ENCODE measurements around the gene GPR39. TPM values are rescaled to one million over a fixed set of nuclear protein-coding genes. Genes with fewer than 3 reads are reported as not detected.

GPR39 gene
- total RNA-seq, 2 donors from 2014 or later = 3.6 to 5.3 TPM

- 11% methylated on average over 8 of the region's 8 CpGs for WGBS
- no peak for DNase-seq (ENCODE audit: low spot score)
- no peaks in the 10 kb centered on the region for H3K36me3 ChIP-seq
- H3K27me3 ChIP-seq (replicated peaks; ENCODE audit: insufficient read depth) = no peaks in the 10 kb centered on the region
- H3K9me3 ChIP-seq = no peaks in the 10 kb centered on the region
- no peak overlapping the region for H3K4me3 ChIP-seq
- TF ChIP-seq POLR2AphosphoS5 (IDR thresholded peaks at IDR 0.05) (no peak), CTCF (IDR thresholded peaks at IDR 0.05) (no peak), POLR2A (IDR thresholded peaks at IDR 0.05) (no peak)
- intact Hi-C loops (cut with DNase I) = no loop called here
- no peaks in the 10 kb centered on the region for H3K4me1 ChIP-seq (replicated peaks)
- H3K27ac ChIP-seq = no peak overlapping the region
Measured at GRCh38 chr2:132383956-132384355, 32.6 kb upstream of the GPR39 start.

- 61% methylated on average over 4 of the region's 4 CpGs for WGBS
- Histone ChIP-seq H3K27ac (no peak overlapping the region), H3K9me3 (no peaks in the 10 kb centered on the region), H3K4me3 (no peak overlapping the region), H3K4me1 (replicated peaks) (no peaks in the 10 kb centered on the region), H3K36me3 (no peaks in the 10 kb centered on the region), H3K27me3 (replicated peaks; ENCODE audit: insufficient read depth) (no peaks in the 10 kb centered on the region)
- no peak for DNase-seq (ENCODE audit: low spot score)
- TF ChIP-seq POLR2AphosphoS5 (IDR thresholded peaks at IDR 0.05) = no peak
- TF ChIP-seq POLR2A (IDR thresholded peaks at IDR 0.05) = no peak
- no peak for TF ChIP-seq CTCF (IDR thresholded peaks at IDR 0.05)
- intact Hi-C loops (cut with DNase I) = no loop called here
Measured at GRCh38 chr2:132384491-132385151, 32.0 kb upstream of the GPR39 start.

- Histone ChIP-seq H3K4me1 (replicated peaks) (no peaks in the 10 kb centered on the region), H3K9me3 (no peaks in the 10 kb centered on the region), H3K27me3 (replicated peaks; ENCODE audit: insufficient read depth) (no peaks in the 10 kb centered on the region), H3K36me3 (no peaks in the 10 kb centered on the region), H3K27ac (no peak overlapping the region), H3K4me3 (no peak overlapping the region)
- TF ChIP-seq POLR2AphosphoS5 (IDR thresholded peaks at IDR 0.05) = no peak
- no peak for TF ChIP-seq POLR2A (IDR thresholded peaks at IDR 0.05)
- no peak for TF ChIP-seq CTCF (IDR thresholded peaks at IDR 0.05)
- intact Hi-C loops (cut with DNase I) = no loop called here
- 77% methylated on average over 1 of the region's 1 CpG for WGBS
- DNase-seq (ENCODE audit: low spot score) = no peak
Measured at GRCh38 chr2:132387126-132387525, 29.5 kb upstream of the GPR39 start.

- no peaks in the 10 kb centered on the region for H3K27me3 ChIP-seq (replicated peaks; ENCODE audit: insufficient read depth)
- TF ChIP-seq POLR2A (IDR thresholded peaks at IDR 0.05) (no peak), POLR2AphosphoS5 (IDR thresholded peaks at IDR 0.05) (no peak), CTCF (IDR thresholded peaks at IDR 0.05) (no peak)
- H3K4me3 ChIP-seq = no peak overlapping the region
- WGBS = 87% methylated on average over 3 of the region's 3 CpGs
- no peaks in the 10 kb centered on the region for H3K9me3 ChIP-seq
- intact Hi-C loops (cut with DNase I) = no loop called here
- H3K36me3 ChIP-seq = no peaks in the 10 kb centered on the region
- no peaks in the 10 kb centered on the region for H3K4me1 ChIP-seq (replicated peaks)
- H3K27ac ChIP-seq = no peak overlapping the region
- no peak for DNase-seq (ENCODE audit: low spot score)
Measured at GRCh38 chr2:132390076-132390475, 26.5 kb upstream of the GPR39 start.

GRCh38 chr2:132391378-132391777, 25.2 kb upstream of the GPR39 start:
- Histone ChIP-seq H3K9me3 (no peaks in the 10 kb centered on the region), H3K4me3 (no peak overlapping the region), H3K4me1 (replicated peaks) (no peaks in the 10 kb centered on the region), H3K27me3 (replicated peaks; ENCODE audit: insufficient read depth) (no peaks in the 10 kb centered on the region), H3K36me3 (no peaks in the 10 kb centered on the region), H3K27ac (no peak overlapping the region)
- no peak for DNase-seq (ENCODE audit: low spot score)
- intact Hi-C loops (cut with DNase I) = no loop called here
- 56% methylated on average over 2 of the region's 3 CpGs for WGBS
- TF ChIP-seq CTCF (IDR thresholded peaks at IDR 0.05) (no peak), POLR2AphosphoS5 (IDR thresholded peaks at IDR 0.05) (no peak), POLR2A (IDR thresholded peaks at IDR 0.05) (no peak)
